ENCODE data around the gene GNRH2.
A peak's percentile ranks its signal among the peaks of the same experiment; 100 is the strongest.
"Not testable (repeated sequence)": the region's sequence is repeated elsewhere in the genome, so short reads cannot be mapped to it uniquely, and the experiment has no call there.

Gene GNRH2

DNA sequence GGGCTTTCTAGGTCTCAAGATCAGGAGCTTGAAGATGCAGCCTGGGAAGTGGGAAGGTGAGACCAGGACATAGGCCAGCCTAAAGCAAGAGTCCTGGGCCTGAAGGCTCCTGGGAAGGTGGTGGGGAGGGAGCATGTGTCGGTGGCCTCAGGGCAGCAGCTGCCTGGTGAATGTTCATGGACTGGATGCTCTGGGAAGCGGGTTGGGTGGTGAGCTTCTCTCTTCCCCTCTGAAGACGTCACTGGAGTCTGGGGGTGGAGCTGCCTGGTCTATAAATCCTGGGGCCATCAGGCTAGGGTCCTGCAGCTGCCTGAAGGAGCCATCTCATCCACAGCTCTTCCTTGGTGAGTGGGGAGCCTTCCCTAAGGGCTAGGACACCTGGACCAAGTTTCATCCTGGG, at the start of gene GNRH2:
Gene GNRH2, plus strand, starts transcription at position 301 of the 400 bp plus-strand sequence. CDS start 793 bp downstream, outside the sequence.
- Mint-ChIP-seq H3K36me3 (ENCODE audit: low read depth) (peaks cover 16% of the 10 kb centered on the region), H3K4me3 (no peak within 1 kb of the TSS), H3K27ac (no peak within 1 kb of the TSS), H3K4me1 (peaks cover 15% of the 10 kb centered on the region), H3K27me3 (no peaks in the 10 kb centered on the region), H3K9me3 (no peaks in the 10 kb centered on the region)
- ATAC-seq (no peak), DNase-seq (no peak)

DNA sequence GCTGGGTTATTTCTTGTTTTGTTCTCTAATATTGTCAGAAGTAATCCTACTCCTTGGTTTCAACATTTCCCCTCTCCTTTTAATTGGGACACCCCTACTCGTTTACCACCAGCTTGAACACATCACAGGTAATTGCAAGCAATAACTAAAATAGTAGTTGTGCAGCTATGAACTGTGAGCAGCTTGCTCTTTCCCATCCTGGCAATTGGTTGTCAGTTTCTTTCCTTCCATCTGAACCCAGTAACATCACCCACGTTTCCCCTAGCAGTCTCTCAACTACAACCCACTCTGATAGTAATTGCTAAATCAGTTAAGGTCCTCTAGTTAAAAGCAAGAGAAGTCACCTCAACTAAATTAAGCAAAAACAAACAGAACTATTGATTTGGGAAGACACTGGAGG, 47.6 kb upstream of the GNRH2 start:
- Mint-ChIP-seq H3K27ac (no peak overlapping the region), H3K36me3 (ENCODE audit: low read depth) (peaks cover 29% of the 10 kb centered on the region), H3K9me3 (no peaks in the 10 kb centered on the region), H3K4me1 (peaks cover 10% of the 10 kb centered on the region), H3K27me3 (no peaks in the 10 kb centered on the region), H3K4me3 (no peak overlapping the region)
- ATAC-seq, result no peak
- DNase-seq, result no peak

DNA sequence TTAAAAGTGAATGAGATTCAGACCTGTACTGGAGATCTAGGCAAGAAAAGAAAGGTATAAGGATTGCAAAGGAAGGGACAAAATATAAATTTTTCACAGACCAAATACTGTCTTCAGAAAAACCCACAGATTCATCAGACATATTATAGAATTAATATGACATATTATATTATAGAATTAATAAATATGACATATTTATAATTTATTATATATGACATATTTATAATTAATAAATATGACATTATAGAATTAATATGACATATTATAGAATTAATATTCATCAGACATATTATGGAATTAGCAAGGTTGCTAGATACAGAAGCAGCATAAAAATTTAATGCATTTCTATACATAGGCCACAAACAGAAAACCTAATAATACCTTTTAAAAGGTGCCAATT, 44.7 kb upstream of the GNRH2 start:
- ATAC-seq, result no peak
- no peaks in the 10 kb centered on the region for H3K27me3 Mint-ChIP-seq
- H3K36me3 Mint-ChIP-seq (ENCODE audit: low read depth), result peaks cover 14% of the 10 kb centered on the region
- no peak for DNase-seq
- H3K4me1 Mint-ChIP-seq, result no peaks in the 10 kb centered on the region
- H3K9me3 Mint-ChIP-seq, result no peaks in the 10 kb centered on the region
- H3K4me3 Mint-ChIP-seq, result no peak overlapping the region
- H3K27ac Mint-ChIP-seq, result no peak overlapping the region

- Mint-ChIP-seq H3K4me3 (no peak overlapping the region), H3K27me3 (no peaks in the 10 kb centered on the region), H3K4me1 (no peaks in the 10 kb centered on the region), H3K36me3 (ENCODE audit: low read depth) (peaks cover 15% of the 10 kb centered on the region), H3K9me3 (no peaks in the 10 kb centered on the region), H3K27ac (no peak overlapping the region)
- DNase-seq (no peak), ATAC-seq (peak; percentile 69)
Observed at GRCh38 chr20:3000852-3001523, 42.4 kb upstream of the GNRH2 start.

GRCh38 chr20:3003416-3003815, 40.0 kb upstream of the GNRH2 start:
- H3K27me3 Mint-ChIP-seq, result no peaks in the 10 kb centered on the region
- H3K4me3 Mint-ChIP-seq, result no peak overlapping the region
- ATAC-seq, result no peak
- peaks cover 28% of the 10 kb centered on the region for H3K36me3 Mint-ChIP-seq (ENCODE audit: low read depth)
- H3K27ac Mint-ChIP-seq, result no peak overlapping the region
- H3K4me1 Mint-ChIP-seq, result no peaks in the 10 kb centered on the region
- no peaks in the 10 kb centered on the region for H3K9me3 Mint-ChIP-seq
- no peak for DNase-seq

DNA sequence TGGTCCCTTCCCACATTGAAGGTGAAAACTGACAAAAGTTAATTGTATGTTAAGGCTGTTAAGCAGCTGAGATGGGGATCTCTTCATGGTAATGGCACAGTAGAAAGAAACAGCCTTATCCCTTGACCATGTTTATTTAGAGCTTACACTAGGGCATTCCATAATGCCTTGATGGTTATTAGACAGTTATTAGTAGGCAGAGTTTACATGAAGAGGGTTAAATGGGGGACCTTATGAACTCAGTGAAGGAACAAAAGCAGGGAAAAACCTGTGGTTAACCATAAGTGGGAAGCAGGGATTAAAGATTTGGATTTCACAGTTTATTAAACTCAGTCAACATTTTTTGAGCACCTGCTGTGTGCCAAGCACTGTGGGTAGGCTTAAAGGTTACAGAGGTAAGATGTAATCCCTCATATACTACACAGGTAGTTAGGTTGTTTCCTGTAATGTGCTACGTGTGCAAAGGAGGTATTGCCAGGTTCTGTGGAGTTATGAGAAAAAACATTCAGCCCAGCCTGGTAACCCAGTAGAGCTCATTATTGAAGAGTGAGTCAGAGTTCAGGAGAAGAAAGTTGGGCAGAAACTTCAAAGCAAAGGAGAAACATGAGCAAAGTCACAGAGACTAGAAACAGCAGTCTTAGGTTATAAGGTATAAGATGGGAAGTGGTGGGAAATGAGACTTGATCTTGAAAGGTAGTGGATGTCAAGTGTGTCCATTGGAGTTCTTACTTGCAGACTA, 32.3 kb upstream of the GNRH2 start:
- peaks cover 39% of the 10 kb centered on the region for H3K36me3 Mint-ChIP-seq (ENCODE audit: low read depth)
- no peaks in the 10 kb centered on the region for H3K27me3 Mint-ChIP-seq
- no peak for DNase-seq
- ATAC-seq, result peak; percentile 79
- no peaks in the 10 kb centered on the region for H3K9me3 Mint-ChIP-seq
- H3K4me1 Mint-ChIP-seq, result peaks cover 48% of the 10 kb centered on the region
- H3K27ac Mint-ChIP-seq, result peak overlapping the region; percentile 88
- peak overlapping the region; percentile 4 for H3K4me3 Mint-ChIP-seq

- Mint-ChIP-seq H3K27ac (peak overlapping the region; percentile 88), H3K36me3 (ENCODE audit: low read depth) (peaks cover 39% of the 10 kb centered on the region), H3K4me3 (no peak overlapping the region), H3K4me1 (peaks cover 50% of the 10 kb centered on the region), H3K9me3 (no peaks in the 10 kb centered on the region), H3K27me3 (no peaks in the 10 kb centered on the region)
- DNase-seq (no peak), ATAC-seq (peak; percentile 76)
Observed at GRCh38 chr20:3011752-3012151, 31.7 kb upstream of the GNRH2 start.

DNA sequence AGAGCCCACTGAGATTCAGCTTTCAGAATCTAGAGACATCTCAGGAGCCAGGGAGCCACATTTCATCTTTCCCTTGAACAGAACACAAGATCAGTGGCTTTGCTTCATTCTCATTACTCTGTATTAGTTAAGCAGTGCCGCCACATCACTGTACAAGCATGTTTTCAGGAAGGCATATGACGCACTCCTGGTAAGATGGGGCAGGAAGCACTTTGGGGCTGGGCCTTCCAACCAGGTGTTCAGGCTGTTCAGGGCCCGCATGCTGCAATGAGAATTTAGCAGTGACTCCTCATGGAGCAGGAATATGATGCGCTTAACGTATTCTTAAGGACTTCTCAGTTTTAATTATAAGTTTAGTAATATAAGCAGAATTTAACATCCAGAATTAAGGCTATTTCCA, 29.7 kb upstream of the GNRH2 start:
- no peaks in the 10 kb centered on the region for H3K9me3 Mint-ChIP-seq
- DNase-seq, result no peak
- H3K4me1 Mint-ChIP-seq, result peaks cover 50% of the 10 kb centered on the region
- H3K36me3 Mint-ChIP-seq (ENCODE audit: low read depth), result peaks cover 38% of the 10 kb centered on the region
- no peak for ATAC-seq
- H3K4me3 Mint-ChIP-seq, result no peak overlapping the region
- H3K27me3 Mint-ChIP-seq, result no peaks in the 10 kb centered on the region
- no peak overlapping the region for H3K27ac Mint-ChIP-seq

GRCh38 chr20:3014179-3014578, 29.2 kb upstream of the GNRH2 start:
- Mint-ChIP-seq H3K27me3 (no peaks in the 10 kb centered on the region), H3K36me3 (ENCODE audit: low read depth) (peaks cover 34% of the 10 kb centered on the region), H3K4me1 (peaks cover 50% of the 10 kb centered on the region), H3K27ac (peak overlapping the region; percentile 76), H3K9me3 (no peaks in the 10 kb centered on the region), H3K4me3 (no peak overlapping the region)
- DNase-seq (no peak), ATAC-seq (no peak)

DNA sequence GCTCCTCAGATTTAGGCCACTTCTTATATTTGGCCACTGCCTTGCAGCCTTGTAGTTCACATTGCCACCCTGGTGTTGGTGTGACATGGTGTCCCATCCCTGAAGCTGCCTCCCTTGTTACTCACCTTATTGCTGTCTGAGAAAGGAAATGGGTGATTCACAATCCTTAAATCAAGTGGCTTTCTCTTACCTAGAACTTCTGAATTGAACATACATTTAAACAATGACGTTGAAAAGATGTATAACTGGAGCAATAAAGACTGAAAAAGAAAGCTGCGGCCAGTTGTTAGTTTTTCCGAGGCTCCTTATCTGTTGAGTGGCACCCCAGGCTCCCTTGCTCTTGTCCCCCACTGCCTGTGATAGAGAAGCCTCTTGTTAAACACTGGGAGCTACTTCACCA, 28.8 kb upstream of the GNRH2 start:
- H3K27ac Mint-ChIP-seq, result peak overlapping the region; percentile 76
- ATAC-seq, result peak; percentile 66

GRCh38 chr20:3015302-3015701, 28.1 kb upstream of the GNRH2 start:
- not testable (repeated sequence) for H3K27me3 Mint-ChIP-seq, H3K4me3 Mint-ChIP-seq, ATAC-seq, DNase-seq, H3K9me3 Mint-ChIP-seq
- peaks cover 47% of the 10 kb centered on the region for H3K4me1 Mint-ChIP-seq
- peaks cover 26% of the 10 kb centered on the region for H3K36me3 Mint-ChIP-seq (ENCODE audit: low read depth)
- peak overlapping the region; percentile 76 for H3K27ac Mint-ChIP-seq

More for the DNA sequence above, 28.8 kb upstream of the GNRH2 start:
- Mint-ChIP-seq H3K4me1 (peaks cover 47% of the 10 kb centered on the region), H3K27me3 (no peaks in the 10 kb centered on the region), H3K36me3 (ENCODE audit: low read depth) (peaks cover 30% of the 10 kb centered on the region), H3K9me3 (no peaks in the 10 kb centered on the region), H3K4me3 (no peak overlapping the region)
- DNase-seq, result no peak

GRCh38 chr20:3021327-3021726, 22.1 kb upstream of the GNRH2 start:
- Mint-ChIP-seq H3K4me1 (peaks cover under 1% of the 10 kb centered on the region), H3K36me3 (ENCODE audit: low read depth) (peaks cover 38% of the 10 kb centered on the region), H3K27me3 (no peaks in the 10 kb centered on the region), H3K9me3 (no peaks in the 10 kb centered on the region), H3K4me3 (no peak overlapping the region), H3K27ac (peak overlapping the region; percentile 58)
- DNase-seq (no peak), ATAC-seq (no peak)

DNA sequence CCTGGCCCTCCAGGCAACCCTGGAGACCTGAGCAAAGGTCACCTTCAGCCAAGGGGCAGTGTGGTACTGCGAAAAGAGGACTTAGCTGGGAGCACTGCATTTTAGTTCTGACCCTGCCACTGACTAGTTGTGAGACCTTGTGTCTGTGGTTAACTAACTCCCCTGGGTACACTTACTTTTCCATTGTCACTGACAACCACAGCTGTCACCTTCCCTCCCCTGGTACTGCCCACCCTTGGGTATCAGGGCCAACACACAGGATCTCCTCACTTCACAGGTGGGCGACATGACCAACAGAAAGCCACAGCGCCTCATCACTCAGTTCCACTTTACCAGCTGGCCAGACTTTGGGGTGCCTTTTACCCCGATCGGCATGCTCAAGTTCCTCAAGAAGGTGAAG, 21.6 kb upstream of the GNRH2 start:
- ATAC-seq (peak; percentile 40), DNase-seq (no peak)
- Mint-ChIP-seq H3K4me3 (no peak overlapping the region), H3K27me3 (no peaks in the 10 kb centered on the region), H3K9me3 (no peaks in the 10 kb centered on the region), H3K36me3 (ENCODE audit: low read depth) (peaks cover 36% of the 10 kb centered on the region), H3K4me1 (no peaks in the 10 kb centered on the region), H3K27ac (no peak overlapping the region)

GRCh38 chr20:3022559-3023490, 20.6 kb upstream of the GNRH2 start:
- peaks cover 31% of the 10 kb centered on the region for H3K36me3 Mint-ChIP-seq (ENCODE audit: low read depth)
- DNase-seq, H3K4me3 Mint-ChIP-seq: not testable (repeated sequence)

More at GRCh38 chr20:3022559-3023490, 20.6 kb upstream of the GNRH2 start:
- H3K27me3 Mint-ChIP-seq, ATAC-seq, H3K4me1 Mint-ChIP-seq, H3K27ac Mint-ChIP-seq, H3K9me3 Mint-ChIP-seq: not testable (repeated sequence)
